ENCODE results near the gene INPP5K.
"Not testable (repeated sequence)": the region's sequence is repeated elsewhere in the genome, so short reads cannot be mapped to it uniquely, and the experiment has no call there.

The INPP5K gene

GRCh38 chr17:1546292-1546922 is 30.0 kb upstream of the INPP5K start:
- no peak for DNase-seq

DNA sequence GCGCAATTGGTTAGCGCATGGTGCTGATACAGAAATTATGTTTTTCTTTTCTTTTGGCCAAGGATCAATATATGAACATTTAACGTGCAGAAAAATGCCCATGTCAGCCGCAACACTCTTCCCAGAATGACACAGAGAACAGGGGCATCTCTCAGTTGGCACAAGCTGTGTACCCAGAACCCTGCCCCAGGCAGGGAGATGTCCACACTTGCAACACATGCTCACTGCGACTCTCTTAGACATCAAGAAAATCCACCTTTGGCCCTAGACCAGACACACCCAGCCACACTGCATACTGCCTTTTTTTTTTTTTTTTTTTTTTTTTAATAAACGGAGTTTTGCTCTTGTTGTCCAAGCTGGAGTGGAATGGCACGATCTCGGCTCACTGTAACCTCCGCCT is 29.2 kb upstream of the INPP5K start:
- no peak for DNase-seq

GRCh38 chr17:1542316-1542715 is 25.9 kb upstream of the INPP5K start:
- DNase-seq = no peak

GRCh38 chr17:1541367-1541904 is 25.0 kb upstream of the INPP5K start:
- no peak for DNase-seq

DNA sequence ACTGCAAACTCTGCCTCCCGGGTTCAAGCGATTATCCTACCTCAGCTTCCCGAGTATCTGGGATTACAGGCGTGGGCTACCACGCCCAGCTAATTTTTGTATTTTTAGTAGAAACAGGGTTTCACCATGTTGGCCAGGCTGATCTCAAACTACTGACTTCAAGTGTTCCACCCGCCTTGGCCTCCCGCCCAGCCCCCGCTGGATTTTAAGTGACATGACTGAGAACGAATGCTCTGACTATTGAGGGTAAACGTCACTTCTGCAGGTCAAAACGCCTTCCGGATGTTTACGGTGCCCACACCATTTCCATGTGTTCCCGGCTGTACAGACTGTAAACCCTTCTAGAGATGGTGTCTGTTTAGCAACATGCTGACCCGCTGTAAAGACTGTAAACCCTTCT is 23.4 kb upstream of the INPP5K start:
- no peak for DNase-seq

- no peak for DNase-seq
Measured at GRCh38 chr17:1535737-1536136, 19.3 kb upstream of the INPP5K start.

- no peak for DNase-seq
Measured at GRCh38 chr17:1533661-1534325, 17.4 kb upstream of the INPP5K start.

DNA sequence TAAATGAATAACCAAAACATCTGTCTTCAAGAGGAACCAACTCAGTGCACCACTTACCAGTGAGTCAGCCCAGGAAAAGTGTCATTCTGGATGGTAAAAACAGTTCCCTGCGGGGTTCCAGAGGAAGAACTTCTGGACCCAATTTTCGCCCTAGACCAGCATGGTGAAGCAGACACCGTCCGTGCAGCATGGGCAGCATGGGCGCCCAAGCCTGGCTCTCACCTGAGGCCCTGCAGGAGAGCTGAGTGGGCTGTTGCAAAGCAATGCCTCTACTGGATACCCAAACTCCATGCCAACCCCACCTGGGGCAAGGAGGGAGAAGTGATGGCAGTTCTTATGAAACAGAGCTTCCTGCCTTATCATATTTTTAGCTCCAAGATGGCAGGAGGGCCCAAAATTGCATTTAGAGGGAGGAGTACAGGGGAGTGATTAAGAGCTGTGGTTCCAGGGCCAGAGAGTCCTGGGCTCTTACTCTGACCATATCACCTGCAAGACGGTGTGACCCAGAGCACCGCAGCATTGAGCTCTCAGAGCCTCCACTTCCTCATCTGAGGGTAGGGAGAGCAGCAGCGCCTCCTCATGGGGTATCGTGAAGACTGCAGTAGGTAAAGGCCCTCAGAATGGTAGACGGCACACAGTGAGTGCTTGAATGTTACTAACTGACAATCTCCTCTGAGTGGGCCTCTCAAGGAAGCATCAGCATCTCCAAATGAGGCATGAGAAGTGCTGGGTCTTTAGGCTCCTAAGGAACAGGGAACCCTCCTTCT is 16.6 kb upstream of the INPP5K start:
- DNase-seq = peak; percentile 10

DNA sequence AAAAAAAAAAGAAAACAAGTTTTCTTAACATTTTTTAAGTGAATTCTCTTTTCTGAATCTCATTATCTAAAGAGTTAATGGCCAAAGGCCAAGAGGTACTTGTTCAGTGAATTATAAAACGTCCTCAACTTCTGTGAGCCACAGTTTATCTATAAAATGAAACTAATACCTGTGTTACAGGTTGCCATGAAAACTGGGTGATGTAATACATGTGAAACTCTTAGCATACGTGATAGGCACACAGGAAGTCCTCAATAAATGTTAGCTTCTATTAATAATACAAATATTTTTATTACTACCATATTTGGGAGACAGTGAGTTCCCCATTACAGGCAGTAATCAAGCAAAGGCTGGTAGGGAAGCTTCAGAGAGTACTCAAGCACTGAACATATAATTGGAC is 13.5 kb upstream of the INPP5K start:
- DNase-seq = no peak

DNA sequence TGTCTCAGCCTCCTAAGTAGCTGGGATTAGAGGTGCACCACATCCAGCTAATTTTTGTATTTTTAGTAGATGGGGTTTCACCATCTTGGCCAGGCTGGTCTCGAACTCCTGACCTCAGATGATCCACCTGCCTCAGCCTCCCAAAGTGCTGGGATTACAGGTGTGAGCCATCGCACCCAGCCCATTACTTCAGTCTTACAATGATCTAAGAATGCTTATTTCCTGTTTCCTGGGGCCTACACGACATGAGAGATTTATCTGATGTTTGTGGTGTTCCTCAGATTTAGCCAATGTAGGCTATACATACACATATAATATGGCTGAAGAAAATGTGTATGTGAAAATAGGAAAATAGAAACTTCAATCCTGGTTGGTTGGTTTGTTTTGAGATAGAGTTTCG is 10.5 kb upstream of the INPP5K start:
- not testable (repeated sequence) for DNase-seq

GRCh38 chr17:1522626-1523025 is 6.2 kb upstream of the INPP5K start:
- no peak for DNase-seq

DNA sequence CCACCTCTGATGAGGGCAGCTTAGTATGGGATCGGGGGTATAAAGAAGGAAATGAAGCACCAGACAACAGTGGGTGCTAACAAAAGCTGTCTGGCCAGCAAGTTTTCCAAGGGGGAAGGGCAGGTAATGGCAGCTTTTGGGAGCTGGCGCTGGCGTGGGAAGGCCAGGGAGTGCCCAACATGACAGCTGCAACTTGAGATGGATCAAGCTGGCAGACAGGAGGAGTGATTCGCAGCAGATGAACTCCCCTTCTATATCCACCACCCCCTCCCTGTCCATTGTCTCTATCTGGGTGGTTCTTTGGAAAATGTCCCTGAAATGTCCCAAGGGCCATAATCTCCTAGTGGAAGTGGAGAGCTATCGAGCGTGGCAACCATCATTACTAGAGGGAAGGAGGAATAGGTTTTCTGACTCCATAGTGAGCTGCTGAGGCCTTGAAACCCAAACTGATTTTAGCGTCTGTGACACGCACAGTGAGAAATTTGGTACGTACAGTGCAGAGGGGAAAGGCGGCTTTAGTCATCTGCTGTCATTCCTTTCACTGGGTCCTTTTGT is 4.8 kb upstream of the INPP5K start:
- no peak for DNase-seq

DNA sequence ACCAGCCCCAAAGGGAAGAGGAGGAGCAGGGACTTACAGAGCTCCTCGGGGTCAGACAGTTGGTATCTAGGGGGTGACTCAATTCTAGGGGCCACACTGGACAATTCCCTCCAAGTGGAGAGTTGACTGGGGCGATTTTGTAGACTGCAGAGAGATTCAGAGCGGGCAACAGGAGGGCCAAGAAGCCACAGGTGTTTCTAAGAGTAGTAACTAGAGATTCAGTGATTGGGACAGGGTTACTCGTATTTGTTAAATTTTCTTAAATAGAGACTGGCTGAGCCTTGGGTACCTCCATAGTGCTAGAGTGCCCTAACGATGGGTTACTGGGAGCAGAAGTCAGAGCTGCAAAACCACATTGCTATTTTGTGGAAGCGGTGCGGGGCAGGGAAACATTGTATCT is 3.3 kb upstream of the INPP5K start:
- DNase-seq = no peak

GRCh38 chr17:1518410-1518809 is 2.0 kb upstream of the INPP5K start:
- no peak for DNase-seq

- DNase-seq = peak; percentile 51
Measured at GRCh38 chr17:1515640-1516387, 598 bp downstream of the INPP5K start.

DNA sequence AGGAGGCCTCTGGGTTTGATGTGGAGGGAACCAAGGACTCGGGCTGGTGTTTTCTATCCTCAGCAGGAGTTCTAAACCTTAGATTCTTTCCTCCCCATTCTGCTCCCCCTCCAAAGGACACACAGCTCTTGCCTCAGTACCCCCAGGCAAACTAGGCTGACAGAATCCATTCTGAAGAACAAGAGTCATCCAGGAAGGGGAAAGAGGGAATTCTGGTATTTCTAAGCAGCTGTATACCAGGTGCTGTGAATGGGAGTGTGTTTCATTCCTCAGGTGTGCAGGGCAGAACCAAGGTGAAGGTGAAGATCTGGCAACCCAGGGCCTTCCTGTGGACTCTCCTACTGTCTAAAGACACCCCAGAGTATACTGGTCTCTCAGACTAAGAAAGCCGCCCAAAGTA is 4.1 kb downstream of the INPP5K start:
- DNase-seq = no peak

- DNase-seq = no peak
Measured at GRCh38 chr17:1511756-1512321, 4.6 kb downstream of the INPP5K start.

DNA sequence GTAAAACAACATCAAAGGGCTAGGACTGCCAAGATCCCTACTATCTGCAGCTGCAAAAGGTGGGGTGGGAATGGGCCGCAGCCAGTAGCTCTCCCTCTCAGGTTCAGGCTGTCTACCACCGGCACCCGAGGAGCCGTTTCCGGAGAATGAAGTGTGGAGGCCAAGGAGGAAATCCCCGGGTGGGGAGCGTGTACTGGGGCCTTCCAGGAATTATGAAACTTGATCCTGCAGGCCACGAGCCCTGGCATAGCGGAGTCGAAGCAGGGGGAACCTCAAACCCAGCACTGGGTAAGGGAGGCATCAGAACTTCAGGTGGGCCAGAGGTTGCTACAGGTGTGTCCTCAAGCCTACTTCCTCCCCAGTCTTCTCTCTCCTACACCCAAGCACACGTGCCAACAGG is 5.1 kb downstream of the INPP5K start:
- DNase-seq = no peak

GRCh38 chr17:1509290-1509881 is 7.0 kb downstream of the INPP5K start:
- DNase-seq = no peak

DNA sequence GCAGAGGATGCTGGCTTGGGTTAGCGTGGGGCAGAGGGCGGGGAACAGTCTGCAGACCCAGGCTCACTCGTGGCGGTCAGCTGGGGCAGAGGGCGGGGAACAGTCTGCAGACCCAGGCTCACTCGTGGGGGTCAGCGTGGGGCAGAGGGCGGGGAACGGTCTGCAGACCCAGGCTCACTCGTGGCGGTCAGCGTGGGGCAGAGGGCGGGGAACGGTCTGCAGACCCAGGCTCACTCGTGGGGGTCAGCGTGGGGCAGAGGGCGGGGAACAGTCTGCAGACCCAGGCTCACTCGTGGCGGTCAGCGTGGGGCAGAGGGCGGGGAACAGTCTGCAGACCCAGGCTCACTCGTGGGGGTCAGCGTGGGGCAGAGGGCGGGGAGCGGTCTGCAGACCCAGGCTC is 7.7 kb downstream of the INPP5K start:
- DNase-seq = not testable (repeated sequence)

GRCh38 chr17:1506649-1507267 is 9.7 kb downstream of the INPP5K start:
- no peak for DNase-seq

DNA sequence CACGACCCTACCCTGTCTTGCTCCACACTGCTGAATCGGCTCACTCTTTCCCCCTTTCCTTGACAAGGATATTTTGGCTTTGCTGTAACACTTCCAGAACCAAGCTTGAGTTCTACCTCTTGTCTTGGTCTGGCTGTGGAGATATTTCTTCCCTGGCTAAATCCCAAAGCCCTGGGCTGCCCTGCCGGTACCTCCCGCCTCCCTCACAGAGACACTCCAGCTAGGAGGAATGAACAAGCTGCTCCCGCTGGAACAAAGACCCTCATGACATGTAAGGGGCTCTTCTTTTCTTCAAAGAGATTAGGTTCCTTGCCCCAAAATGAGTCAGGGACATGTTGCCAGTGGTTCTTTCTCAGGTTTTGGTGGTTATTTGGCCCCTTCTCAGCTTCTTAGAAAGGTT is 10.8 kb downstream of the INPP5K start:
- no peak for DNase-seq
